Ovary (tissue), 9 donors: ENCODE results near the gene CALHM1. TPM values are rescaled to one million over a fixed set of nuclear protein-coding genes. Genes with fewer than 3 reads are reported as not detected.

Experiments used
- DNase-seq, 5 donors: peaks; one replicate each; pipeline ENCODE4 v3.0.0-alpha.2; 2019 to 2020
- H3K27ac ChIP-seq, 2 donors: fragments of 200-600 bp; one replicate each; pipeline versions ENCODE4 v1.5.1 to v1.8.0; 2019 to 2022
- H3K27me3 ChIP-seq: fragments of 200-600 bp; one replicate; pipeline ENCODE4 v1.8.0; 2022
- H3K36me3 ChIP-seq: fragments of 200-600 bp; sonication (generic); one replicate; pipeline ENCODE4 v1.5.1; 2019
- H3K4me1 ChIP-seq: one replicate; pipeline ENCODE4 v1.8.1; 2013; ENCODE audit warnings: mild to moderate bottlenecking, moderate library complexity; ENCODE audit not compliant: insufficient read depth
- H3K4me3 ChIP-seq: fragments of 200-600 bp; sonication (generic); one replicate; pipeline ENCODE4 v1.5.1; 2017
- H3K9me3 ChIP-seq, 2 donors: fragments of 200-600 bp in 1 of 2; sonication (generic) in 1 of 2; one replicate each; pipeline versions ENCODE4 v1.5.1 to v1.8.1; 2013 to 2019; ENCODE audit warnings: mild to moderate bottlenecking in 1 of 2, moderate library complexity in 1 of 2
- CTCF ChIP-seq, 3 donors: fragments of 450-650 bp in 2 of 3; fragments of 200-600 bp in 1 of 3; IDR thresholded peaks; one replicate each; pipeline versions ENCODE4 v1.5.1 to v1.8.0; 2016 to 2022; ENCODE audit warnings: antibody characterized with exemption in 3 of 3, mild to moderate bottlenecking in 1 of 3
- EP300 ChIP-seq: sonication (generic); formaldehyde crosslinking; IDR thresholded peaks from one replicate; pipeline ENCODE4 v1.6.1; 2017; ENCODE audit warnings: antibody characterized with exemption
- POLR2A ChIP-seq: fragments of 450-650 bp; IDR thresholded peaks from one replicate; pipeline ENCODE4 v1.6.1; 2017; ENCODE audit warnings: antibody characterized with exemption, mild to moderate bottlenecking, moderate library complexity
- WGBS, 3 donors: extraction: QIAGEN DNeasy Blood & Tissue Kit in 1 of 3; methylation state at CpG; one replicate each; pipeline versions ENCODE4 v1.1.5 to v1.1.7; 2013 to 2017; 5-methylcytosine and 5-hydroxymethylcytosine counted together
- intact Hi-C, 4 donors: fragments of 100-400 bp; cut with DNase I; formaldehyde crosslinking; loops; one replicate each; pipeline versions ENCODE4 v1.11.0 to v1.15.1; 2022 to 2023
- polyA plus RNA-seq, 2 donors: library from polyadenylated mRNA; stranded (reverse); fragments of 200-250 nt in 1 of 2; fragments of 350-450 nt in 1 of 2; fragmentation: Illumina TruSeq in 1 of 2; extraction: RNeasy Lipid Tissue Mini Kit (QIAGEN cat#74804) in 1 of 2; gene quantifications; one replicate each; pipeline ENCODE4 v1.2.3, GENCODE V29; 2013 to 2014
- total RNA-seq, 7 donors: library from RNA; depleted of rRNA in 2 of 7; stranded (reverse); fragments of >200 nt in 2 of 7; fragmentation: NEBNext Ultra II Directional in 3 of 7; extraction: Animal tissue kit (Norgen Biotek cat#: 25700) in 3 of 7; gene quantifications; one replicate each; pipeline versions ENCODE4 v1.1.0 to v1.2.4, GENCODE V29; 2016 to 2023
- donor health status: DM: no; HTN: no; CAD: no; lungs with moderate emphysema.
- donor health status: DM: no; HTN: no; CAD: no.
- donor health status: Bipolar disorder and iron deficiency.
- donor health status: DM: yes; HTN: yes; CAD: no.
- donor health status: DM: no; HTN: no; CAD: no.
- donor health status: DM: yes; HTN: yes; CAD: no.

Gene CALHM1
- total and polyA plus RNA-seq, 9 donors = not detected

- no peak for TF ChIP-seq CTCF (IDR thresholded peaks at IDR 0.05)
- no peak for TF ChIP-seq POLR2A
- TF ChIP-seq EP300 = no peak
- 97 to 100% (median 98%) methylated on average over 2 of the region's 2 CpGs for WGBS, 3 donors
- intact Hi-C loops = no loop called here
- Histone ChIP-seq H3K9me3 (no peaks in the 10 kb centered on the region), H3K4me1 (no peaks in the 10 kb centered on the region), H3K4me3 (no peak overlapping the region), H3K27ac (no peak overlapping the region), H3K36me3 (no peaks in the 10 kb centered on the region), H3K27me3 (no peaks in the 10 kb centered on the region)
- DNase-seq = no peak
These were observed 13.3 kb upstream of the CALHM1 start for GRCh38 chr10:103472005-103472404.

GRCh38 chr10:103470761-103471653, 12.3 kb upstream of the CALHM1 start:
- 52 to 62% (median 57%) methylated on average over 14 of the region's 14 CpGs for WGBS, 3 donors
- no peaks in the 10 kb centered on the region for H3K36me3 ChIP-seq
- no peaks in the 10 kb centered on the region for H3K9me3 ChIP-seq
- no peak overlapping the region for H3K4me3 ChIP-seq
- H3K27me3 ChIP-seq = no peaks in the 10 kb centered on the region
- intact Hi-C loops = no loop called here
- H3K4me1 ChIP-seq = no peaks in the 10 kb centered on the region
- TF ChIP-seq EP300 (no peak), POLR2A (no peak), CTCF (IDR thresholded peaks at IDR 0.05) (no peak)
- no peak overlapping the region for H3K27ac ChIP-seq
- DNase-seq = peak in 2 of 5 donors; percentile 34 to 63

- Histone ChIP-seq H3K9me3 (no peaks in the 10 kb centered on the region), H3K4me3 (no peak overlapping the region), H3K27ac (no peak overlapping the region), H3K4me1 (no peaks in the 10 kb centered on the region), H3K27me3 (no peaks in the 10 kb centered on the region), H3K36me3 (no peaks in the 10 kb centered on the region)
- WGBS, 3 donors = 58 to 67% (median 60%) methylated on average over 5 of the region's 5 CpGs
- no peak for DNase-seq
- intact Hi-C loops = no loop called here
- TF ChIP-seq CTCF (IDR thresholded peaks at IDR 0.05) (no peak), POLR2A (no peak), EP300 (no peak)
These were observed 10.5 kb upstream of the CALHM1 start for GRCh38 chr10:103469201-103469600.

GRCh38 chr10:103467406-103467805, 8.7 kb upstream of the CALHM1 start:
- 89 to 92% (median 91%) methylated on average over 7 of the region's 7 CpGs for WGBS, 3 donors
- H3K4me3 ChIP-seq = no peak overlapping the region
- H3K27me3 ChIP-seq = no peaks in the 10 kb centered on the region
- H3K27ac ChIP-seq = no peak overlapping the region
- intact Hi-C loops = no loop called here
- DNase-seq = no peak
- TF ChIP-seq CTCF (IDR thresholded peaks at IDR 0.05) (no peak), POLR2A (no peak), EP300 (no peak)
- no peaks in the 10 kb centered on the region for H3K9me3 ChIP-seq
- no peaks in the 10 kb centered on the region for H3K36me3 ChIP-seq
- H3K4me1 ChIP-seq = no peaks in the 10 kb centered on the region
